ENCODE results near the gene ABHD2.
"Not testable (repeated sequence)": the region's sequence is repeated elsewhere in the genome, so short reads cannot be mapped to it uniquely, and the experiment has no call there.

Gene ABHD2, protein sequence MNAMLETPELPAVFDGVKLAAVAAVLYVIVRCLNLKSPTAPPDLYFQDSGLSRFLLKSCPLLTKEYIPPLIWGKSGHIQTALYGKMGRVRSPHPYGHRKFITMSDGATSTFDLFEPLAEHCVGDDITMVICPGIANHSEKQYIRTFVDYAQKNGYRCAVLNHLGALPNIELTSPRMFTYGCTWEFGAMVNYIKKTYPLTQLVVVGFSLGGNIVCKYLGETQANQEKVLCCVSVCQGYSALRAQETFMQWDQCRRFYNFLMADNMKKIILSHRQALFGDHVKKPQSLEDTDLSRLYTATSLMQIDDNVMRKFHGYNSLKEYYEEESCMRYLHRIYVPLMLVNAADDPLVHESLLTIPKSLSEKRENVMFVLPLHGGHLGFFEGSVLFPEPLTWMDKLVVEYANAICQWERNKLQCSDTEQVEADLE

DNA sequence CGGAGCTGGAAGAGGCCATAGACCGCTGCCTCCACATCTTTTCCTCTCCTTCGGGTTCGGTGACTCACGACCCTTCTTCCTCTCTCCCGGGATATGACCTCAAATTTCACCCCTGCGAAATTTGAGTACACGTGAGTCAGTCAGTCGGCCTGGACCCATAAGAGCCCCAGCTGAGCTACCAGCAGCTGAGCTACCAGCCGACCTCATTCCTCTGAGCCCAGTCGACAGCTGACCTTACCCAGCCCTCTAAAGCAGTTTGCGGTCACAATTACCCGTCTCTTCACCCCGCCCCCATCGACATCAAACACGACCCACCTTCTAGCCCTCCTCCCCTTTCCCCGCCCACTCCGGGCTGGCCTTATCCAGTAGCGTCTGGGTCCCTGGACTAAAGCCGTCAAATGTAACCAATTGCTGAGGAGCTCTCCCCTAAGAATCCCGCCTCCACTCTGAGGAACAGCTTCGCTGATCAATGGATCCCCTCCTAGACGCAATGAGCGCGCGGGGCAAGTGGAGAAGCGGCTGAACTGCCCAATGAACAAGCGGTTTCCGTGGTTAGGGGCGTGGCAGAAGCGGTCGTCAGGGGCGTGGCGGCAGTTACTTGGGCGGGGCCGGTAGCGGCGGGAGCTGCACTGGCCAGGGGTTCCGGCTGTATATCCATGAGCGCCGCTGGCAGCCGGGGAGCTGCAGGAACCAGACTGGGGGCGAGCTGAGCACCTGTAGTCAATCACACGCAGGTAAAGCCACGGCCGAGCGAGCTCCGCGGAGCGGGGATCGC lies at the start of gene ABHD2:
TSS of gene ABHD2 (plus strand) at position 627 of the 775 bp plus-strand sequence. CDS start 27,872 bp downstream, outside the sequence.
- peak; percentile 97 for DNase-seq (ENCODE audit: low spot score)
- peak; percentile 74 for FAIRE-seq

DNA sequence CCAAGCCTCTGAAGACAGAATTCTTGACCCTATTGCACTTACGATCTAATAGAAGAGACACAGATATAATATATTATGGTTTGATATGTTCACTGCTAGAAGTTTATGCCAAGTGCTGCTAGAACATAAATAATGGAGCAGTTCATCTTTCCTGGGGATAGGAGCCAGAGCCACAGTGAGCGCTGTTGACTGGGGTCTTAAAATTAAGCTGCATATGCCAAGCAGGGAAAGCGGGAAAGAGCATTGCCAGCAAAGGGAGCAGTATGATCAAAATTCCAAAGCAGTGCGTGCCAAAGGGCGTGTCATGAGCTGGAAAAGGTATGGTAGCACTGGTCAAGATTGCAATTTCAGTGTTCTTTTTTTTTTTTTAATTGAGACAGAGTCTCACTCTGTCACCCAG lies 49.1 kb upstream of the ABHD2 start:
- FAIRE-seq (no peak), DNase-seq (ENCODE audit: low spot score) (no peak)

DNA sequence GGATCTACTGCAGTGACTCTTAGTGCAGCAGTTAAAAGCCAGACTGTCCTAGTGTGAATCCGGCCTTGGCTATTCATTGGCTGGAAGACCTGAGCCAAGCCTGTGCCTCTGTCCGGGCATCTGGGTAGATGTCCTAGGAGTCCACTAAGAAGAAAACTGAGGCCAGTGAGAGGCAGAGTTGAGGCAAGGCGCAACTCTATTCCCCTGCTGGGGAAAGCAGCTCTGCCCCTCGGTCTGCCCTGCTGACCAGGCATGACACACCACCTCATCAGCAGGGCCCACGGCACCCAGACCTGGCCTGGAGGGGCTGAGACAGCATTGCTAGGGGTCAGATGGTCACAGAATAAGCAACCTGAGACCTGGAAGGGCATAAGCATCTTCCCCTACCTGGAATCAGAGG lies 46.7 kb upstream of the ABHD2 start:
- no peak for FAIRE-seq
- DNase-seq (ENCODE audit: low spot score), result no peak

DNA sequence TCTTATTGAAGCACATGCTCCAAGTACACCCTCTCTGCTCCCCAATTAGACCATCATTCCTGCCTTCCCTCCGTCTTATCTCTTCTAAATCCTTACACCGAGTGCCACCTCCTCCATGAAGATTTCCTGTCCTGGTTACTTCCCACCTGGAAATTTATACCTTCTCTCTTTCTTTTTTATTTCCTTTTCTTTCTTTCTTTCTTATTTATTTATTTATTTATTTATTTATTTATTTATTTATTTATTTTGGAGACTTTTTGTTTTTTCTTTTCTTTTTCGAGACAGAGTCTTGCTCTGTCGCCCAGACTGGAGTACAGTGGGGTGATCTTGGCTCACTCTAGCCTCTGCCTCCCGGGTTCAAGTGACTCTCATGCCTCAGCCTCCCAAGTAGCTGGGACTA lies 45.9 kb upstream of the ABHD2 start:
- FAIRE-seq, result no peak
- no peak for DNase-seq (ENCODE audit: low spot score)

DNA sequence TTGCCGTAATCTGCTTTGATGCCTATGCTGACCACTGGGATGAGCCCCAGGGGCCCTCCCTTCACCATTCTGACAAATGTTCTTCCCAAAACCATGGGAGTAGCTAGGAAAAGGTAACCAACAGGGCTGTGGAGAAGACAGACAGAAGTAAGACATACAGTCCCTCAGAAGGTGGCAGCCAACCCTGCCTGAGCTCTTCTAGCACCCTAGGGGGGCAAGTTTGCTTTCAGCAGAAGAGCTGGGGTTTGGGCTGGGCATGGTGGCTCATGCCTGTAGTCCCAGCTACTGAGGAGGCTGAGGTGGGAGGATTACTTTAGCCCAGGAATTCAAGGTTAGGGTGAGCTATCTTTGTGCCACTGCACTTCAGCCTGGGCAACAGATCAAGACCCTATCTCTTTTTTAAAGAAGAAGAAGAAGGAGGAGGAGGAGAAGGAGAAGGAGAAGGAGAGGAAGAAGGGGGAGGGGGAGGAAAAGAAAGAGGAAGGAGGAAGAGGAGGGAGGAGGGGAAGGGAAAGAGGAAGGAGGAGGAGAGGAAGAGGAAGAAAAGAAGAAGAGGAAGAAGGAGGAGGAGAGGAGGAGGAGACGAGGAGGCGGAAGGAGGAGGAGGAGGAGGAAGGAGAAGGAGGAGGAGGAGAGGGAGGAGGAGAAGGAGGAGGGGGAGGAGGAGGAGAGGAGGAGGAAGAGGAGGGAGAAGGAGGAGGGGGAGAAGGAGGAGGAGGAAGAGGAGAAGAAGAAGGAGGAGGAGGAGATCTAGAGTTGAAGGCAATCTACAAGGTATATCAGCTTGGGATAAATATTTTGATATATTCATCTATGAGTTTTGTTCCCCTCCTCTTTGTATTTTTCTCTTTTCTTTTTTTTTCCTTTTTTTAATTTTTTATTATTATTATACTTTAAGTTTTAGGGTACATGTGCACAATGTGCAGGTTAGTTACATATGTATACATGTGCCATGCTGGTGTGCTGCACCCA lies 44.9 kb upstream of the ABHD2 start:
- DNase-seq (ENCODE audit: low spot score) (no peak), FAIRE-seq (no peak)

DNA sequence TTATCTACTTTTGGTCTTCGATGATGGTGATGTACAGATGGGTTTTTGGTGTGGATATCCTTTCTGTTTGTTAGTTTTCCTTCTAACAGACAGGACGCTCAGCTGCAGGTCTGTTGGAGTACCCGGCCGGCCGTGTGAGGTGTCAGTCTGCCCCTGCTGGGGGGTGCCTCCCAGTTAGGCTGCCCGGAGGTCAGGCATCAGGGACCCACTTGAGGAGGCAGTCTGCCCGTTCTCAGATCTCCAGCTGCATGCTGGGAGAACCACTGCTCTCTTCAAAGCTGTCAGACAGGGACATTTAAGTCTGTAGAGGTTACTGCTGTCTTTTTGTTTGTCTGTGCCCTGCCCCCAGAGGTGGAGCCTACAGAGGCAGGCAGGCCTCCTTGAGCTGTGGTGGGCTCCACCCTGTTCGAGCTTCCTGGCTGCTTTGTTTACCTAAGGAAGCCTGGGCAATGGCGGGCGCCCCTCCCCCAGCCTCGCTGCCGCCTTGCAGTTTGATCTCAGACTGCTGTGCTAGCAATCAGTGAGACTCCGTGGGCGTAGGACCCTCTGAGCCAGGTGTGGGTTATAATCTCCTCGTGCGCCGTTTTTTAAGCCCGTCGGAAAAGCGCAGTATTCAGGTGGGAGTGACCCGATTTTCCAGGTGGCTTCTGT lies 39.1 kb upstream of the ABHD2 start:
- not testable (repeated sequence) for FAIRE-seq; DNase-seq (ENCODE audit: low spot score)

DNA sequence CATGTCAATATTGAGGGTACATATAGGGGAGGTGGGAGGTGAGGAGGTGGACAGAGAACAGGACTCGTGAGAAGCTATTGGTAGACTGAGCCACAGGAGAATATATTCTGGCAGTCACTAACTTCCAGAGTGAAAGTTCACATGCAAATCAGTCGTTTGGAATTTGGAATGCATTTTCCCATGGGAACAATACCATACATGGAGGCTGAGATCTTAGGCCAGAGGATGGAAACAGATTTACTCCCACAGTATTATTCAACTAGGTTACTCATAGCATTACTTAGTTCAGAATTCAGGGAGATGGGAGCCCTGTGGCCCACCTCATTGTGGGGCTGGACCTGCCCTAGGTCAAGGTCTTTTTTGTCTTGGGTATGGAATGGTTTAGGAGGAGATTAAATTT lies 36.4 kb upstream of the ABHD2 start:
- peak; percentile 10 for DNase-seq (ENCODE audit: low spot score)
- FAIRE-seq, result no peak

DNA sequence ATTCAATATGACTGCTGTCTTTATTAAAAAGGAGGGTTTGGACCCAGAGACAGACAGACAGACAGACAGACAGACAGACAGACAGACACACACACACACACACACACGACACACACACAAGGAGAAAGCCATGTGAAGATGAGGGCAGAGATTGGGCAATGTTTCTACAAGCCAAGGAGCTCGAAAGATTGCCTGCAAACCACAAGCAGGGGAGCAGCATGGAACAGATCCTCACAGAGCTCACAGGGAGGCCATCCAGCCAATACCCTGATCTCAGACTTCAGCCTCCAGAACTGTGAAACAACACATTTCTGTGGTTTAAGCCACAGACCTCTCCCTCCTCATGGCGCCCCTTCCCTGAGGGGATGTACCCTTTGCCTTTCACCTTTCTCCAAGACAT lies 35.8 kb upstream of the ABHD2 start:
- FAIRE-seq (no peak), DNase-seq (ENCODE audit: low spot score) (no peak)

DNA sequence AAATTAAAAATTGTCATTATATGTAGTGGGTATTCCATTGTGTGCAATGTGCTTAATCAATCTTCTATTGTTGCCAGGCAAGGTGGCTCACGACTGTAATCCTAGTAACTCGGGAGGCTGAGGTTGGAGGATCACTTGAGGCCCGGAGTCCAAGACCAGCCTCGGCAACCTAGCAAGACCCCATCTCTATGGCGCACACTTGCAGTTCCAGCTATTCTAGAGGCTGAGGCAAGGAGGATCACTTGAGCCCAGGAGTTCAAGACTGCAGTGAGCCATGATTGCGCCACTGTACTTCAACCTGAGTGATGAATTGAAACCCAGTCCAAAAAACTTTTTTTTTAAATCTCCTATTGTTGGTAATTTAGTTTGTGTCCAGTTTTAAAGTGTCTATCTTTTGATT lies 33.4 kb upstream of the ABHD2 start:
- FAIRE-seq (no peak), DNase-seq (ENCODE audit: low spot score) (no peak)

DNA sequence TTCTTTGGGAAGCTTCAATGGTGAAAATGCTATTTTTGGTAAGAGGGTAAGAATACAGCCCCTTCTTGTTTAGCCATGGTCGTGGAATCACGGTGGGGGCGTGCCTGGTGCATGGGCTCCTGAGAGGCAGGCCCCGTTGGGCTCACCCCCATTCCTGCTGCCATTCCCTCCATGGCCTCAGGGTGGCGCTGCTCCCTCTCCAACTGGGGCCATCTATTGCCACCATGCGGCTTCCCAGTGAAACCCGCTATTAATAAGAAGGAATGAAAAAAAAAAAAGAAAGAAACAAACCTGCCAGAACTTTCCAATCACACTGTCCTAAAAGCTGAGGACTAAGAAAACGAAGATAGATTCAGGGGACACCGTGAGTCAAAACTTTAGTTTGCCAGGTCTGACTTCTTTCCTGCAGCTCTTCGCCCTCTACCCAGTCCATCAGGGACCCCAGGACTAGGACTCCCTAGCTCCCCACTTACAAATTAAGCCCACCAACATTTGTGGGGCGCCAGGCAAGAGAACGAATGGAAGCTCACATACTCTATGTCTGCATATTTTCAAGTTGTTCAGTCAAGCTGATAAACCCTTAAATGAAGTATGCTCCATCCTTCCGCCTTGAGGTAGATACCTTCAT lies 30.6 kb upstream of the ABHD2 start:
- DNase-seq (ENCODE audit: low spot score) (peak; percentile 83), FAIRE-seq (no peak)

DNA sequence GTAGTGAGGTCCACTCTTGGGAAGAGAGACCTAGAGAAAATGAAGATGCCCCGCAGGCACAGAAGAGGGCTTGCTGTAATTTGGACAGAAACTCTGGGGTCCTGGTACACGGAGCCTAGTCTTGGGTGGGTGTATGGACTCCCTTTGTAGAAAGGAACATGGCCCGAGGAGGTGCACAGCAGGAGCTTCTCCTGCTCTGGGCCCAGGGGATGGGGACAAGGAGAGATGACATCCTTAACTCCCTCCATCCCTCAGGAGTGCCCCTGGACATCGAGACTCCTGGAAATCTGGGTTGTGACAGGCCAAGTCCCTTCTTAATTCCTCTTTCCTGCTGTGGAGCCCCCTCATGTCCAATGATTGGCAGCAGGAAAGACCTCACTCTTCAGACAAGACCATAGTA lies 29.9 kb upstream of the ABHD2 start:
- DNase-seq (ENCODE audit: low spot score) (no peak), FAIRE-seq (no peak)

DNA sequence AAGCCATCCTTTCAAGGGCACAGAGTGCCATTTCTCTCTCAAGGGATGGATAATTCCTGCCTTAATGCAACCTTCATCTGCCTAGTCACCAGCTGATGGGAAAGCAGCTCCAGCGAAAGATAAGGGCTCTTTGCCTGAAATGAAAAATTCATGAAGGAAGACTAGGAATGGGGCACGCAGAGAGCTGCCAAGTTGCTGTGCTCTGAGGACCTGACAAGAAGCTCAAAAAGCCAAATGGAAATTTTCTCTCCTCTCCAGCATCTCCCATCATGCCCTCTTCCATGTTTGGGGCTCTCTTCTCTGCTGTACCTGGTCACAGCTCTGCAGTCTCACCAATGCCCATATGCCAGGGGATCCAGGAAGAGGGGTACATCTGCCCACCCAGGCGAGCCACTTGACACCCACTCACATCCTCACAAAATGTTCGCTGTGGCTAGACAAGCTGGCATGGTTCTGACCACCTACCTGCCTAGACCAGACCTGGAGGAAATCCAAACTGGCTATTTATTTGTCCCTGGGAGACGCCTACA lies 29.3 kb upstream of the ABHD2 start:
- FAIRE-seq, result no peak
- no peak for DNase-seq (ENCODE audit: low spot score)

DNA sequence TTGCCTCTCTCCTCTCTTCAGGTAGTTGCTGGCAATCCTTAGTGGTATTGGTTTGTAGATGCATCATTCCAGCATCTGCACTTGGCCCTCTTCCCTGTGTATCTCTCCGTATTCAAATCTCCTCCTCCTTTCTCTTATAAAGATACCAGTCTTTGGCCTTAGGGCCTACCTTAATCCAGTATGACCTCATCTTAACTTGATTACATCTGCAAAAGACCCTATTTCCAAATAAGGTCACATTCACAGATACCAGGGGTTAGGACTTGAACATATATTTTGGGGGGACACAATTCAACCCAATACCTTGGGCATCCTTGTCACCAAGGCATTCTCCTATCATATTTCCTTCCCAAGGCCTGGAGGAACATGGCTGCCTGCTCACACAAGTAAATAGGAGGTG lies 22.0 kb upstream of the ABHD2 start:
- FAIRE-seq, result no peak
- DNase-seq (ENCODE audit: low spot score), result no peak

DNA sequence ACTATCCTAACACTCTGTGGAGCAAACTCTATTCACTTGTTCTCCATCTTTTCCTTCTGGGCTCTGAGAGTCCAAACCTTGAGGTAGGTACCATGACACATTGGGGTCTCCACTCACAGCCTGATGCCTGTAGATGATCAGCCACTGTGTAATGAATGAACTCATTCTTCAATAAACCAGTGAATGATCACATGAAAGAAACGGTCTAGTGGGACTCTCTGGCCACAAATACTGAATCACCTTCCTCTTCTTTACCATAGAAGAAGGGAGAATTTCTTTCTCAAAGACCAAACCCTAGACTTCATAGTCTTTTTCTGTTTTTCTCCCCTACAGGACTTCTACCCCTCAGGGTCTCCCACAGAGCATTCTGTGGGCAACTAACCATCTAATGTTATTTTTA lies 20.5 kb upstream of the ABHD2 start:
- FAIRE-seq (no peak), DNase-seq (ENCODE audit: low spot score) (no peak)

DNA sequence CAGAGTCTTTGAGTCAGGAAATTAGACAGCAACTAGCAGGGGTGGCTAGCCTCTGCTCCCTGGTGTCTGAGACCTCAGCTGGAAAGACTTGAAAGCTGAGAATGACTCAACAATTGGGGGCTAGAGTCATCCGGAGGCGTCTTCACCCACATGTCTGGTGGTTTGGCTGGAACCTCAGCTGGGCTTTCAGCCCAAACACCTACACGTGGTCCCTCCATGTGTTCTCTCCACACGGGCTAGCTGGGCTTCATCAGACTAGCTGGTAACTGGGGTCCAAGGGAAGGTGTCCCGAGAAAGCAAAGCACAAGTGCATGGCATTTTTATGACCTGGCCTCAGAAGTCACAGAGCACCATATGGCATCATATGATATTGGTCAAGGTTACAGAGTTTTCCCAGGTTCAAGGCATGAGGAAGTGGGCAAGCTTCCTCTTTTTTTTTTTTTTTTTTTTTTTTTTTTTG lies 19.9 kb upstream of the ABHD2 start:
- peak; percentile 82 for DNase-seq (ENCODE audit: low spot score)
- FAIRE-seq, result no peak

DNA sequence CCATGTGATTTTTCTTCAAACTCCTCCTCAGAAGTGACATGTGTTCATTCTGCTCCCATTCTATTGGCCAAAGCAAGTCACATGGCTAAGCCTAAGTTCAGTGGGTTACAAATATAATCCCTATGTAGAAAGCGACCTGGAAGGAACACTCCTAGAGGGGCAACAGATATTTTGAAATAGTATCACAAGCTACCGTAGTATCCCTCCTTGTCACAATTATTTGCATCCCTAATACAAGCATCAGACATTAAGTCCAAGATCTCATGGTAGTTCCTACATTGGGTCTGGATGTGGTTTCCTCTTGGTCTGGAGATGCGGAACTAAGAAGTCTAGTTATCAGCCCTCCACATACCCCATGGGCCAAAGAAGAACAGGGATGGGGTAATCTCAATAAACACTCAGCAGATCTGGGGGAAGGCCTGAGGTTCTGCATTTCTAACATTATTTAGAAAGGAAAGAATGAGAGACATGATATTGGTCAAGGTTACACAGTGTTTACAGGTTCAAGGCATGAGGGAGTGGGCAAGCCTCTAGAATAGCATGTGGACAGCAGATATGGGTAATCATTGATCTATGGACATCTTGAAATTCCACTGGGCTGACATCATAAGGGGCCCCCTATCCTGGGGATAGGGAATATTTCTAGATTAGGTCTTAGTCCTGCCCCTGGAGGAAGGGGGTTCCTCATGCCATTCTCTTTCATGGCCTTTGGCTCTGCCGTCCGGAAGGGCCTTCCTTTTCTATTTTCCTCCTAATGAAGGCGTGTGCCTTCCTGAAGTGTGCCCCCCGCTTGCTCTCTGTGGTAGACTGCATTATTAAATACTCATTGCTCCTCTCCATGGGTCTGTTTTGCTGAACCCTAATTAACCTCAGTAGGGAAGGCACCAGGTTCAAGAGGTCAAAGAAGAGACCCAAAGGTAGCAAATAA lies 17.8 kb upstream of the ABHD2 start:
- no peak for DNase-seq (ENCODE audit: low spot score)
- no peak for FAIRE-seq

DNA sequence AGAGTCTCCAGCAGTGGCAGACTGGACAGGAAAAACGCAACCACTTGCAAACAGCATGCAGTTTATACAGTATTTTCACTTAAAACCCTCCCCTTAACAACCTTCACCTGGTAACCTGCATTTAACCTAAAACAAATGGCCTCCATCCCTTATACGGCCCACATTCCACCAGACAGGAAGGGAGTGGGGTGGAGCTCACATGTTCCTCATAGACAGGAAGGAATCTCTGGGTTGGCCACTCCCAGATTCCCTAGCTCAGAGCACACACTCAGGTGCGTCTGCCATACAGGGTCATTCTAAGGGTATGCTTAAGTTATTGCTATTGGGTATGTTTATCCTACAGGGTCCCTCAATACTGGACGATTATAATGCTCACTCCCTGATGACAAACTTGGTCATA lies 16.8 kb upstream of the ABHD2 start:
- no peak for DNase-seq (ENCODE audit: low spot score)
- FAIRE-seq, result no peak

DNA sequence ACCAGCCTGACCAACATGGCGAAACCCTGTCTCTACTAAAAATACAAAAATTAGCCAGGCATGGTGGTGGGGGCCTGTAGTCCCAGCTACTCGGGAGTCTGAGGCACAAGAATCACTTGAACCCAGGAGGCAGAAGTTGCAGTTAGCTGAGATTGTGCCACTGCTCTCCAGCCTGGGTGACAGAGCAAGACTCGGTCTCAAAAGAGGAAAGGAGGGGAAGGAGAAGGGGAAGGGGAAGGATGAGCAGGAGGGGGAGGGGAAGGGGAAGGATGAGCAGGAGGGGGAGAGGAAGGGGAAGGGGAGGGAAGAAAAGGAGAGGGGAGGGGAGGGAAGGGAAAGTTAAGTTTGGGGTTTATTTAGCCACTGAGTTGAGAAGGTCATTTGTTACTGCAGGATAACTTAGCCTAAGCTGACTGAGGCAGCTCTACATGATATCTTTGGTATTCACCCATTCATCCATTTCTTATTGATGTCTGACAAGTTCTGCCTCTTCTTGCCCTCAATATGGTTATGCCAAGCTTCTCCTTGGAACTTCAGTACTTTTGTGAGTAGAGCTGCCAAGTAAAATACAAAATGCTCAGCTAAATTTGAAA lies 15.9 kb upstream of the ABHD2 start:
- no peak for DNase-seq (ENCODE audit: low spot score)
- FAIRE-seq, result no peak

All from urothelium cell line (cell line).